Measurements from ENCODE around the gene CCNI2. TPM values are rescaled to one million over a fixed set of nuclear protein-coding genes. Genes with fewer than 3 reads are reported as not detected.

CCNI2 gene
- total RNA-seq, 1 experiment from 2014 or later = 1.7 TPM

DNA sequence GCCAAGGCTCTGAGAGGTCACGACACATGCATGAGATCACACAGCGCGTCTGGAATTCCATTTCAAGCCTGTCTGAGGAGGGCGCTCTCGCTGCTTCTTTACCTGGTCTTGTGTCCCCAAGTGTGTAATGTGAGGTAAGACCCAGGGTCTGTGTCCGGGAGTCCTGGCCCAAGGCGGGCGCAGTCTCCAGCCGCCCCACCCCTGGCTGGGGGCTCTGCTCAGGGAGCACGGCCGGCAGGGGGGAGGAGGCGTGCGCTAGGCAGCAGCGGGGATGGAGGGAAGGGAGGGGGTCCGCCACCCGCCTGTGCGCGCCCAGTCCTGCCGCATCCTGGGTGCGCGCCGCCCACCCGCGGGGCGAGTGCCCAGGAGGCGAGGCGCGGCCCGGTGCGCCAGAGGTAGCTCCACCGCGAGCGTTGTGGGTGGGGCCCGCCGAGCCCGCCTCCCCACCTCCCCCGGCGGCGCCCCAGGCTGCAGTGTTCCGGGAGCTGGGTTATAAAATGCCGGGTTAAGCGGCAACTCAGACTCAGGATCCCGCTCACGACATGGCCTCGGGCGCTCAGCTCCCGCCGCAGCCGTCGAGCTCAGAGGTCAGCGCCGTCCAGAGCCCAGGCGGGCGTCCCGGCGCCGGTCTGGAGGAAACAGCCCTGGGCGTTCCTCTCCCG, at the start of gene CCNI2 (continued):
- TF ChIP-seq ERG (CRISPR knock-in tag; IDR thresholded peaks at IDR 0.05) (no peak), MYBL2 (CRISPR knock-in tag; IDR thresholded peaks at IDR 0.05) (peak; percentile 48), FOXK1 (CRISPR knock-in tag; IDR thresholded peaks at IDR 0.05) (peak; percentile 21; the same call in 1 of the 2 replicates), TCF7 (CRISPR knock-in tag; IDR thresholded peaks at IDR 0.05; ENCODE audit: low read depth) (no peak), FOXP1 (CRISPR knock-in tag; IDR thresholded peaks at IDR 0.05; ENCODE audit: borderline replicate concordance) (no peak), AFF4 (CRISPR knock-in tag; IDR thresholded peaks at IDR 0.05; ENCODE audit: borderline replicate concordance) (no peak), SP1 (CRISPR knock-in tag; conservative IDR thresholded peaks at IDR 0.05) (peak; percentile 31), ZNF263 (CRISPR knock-in tag; IDR thresholded peaks at IDR 0.05; ENCODE audit: low read depth) (no peak), ZNF425 (CRISPR knock-in tag; conservative IDR thresholded peaks at IDR 0.05) (no peak), NR1H2 (CRISPR knock-in tag; IDR thresholded peaks at IDR 0.05) (no peak), CREM (CRISPR knock-in tag; IDR thresholded peaks at IDR 0.05) (no peak)
- TF ChIP-seq, protein P1, sequence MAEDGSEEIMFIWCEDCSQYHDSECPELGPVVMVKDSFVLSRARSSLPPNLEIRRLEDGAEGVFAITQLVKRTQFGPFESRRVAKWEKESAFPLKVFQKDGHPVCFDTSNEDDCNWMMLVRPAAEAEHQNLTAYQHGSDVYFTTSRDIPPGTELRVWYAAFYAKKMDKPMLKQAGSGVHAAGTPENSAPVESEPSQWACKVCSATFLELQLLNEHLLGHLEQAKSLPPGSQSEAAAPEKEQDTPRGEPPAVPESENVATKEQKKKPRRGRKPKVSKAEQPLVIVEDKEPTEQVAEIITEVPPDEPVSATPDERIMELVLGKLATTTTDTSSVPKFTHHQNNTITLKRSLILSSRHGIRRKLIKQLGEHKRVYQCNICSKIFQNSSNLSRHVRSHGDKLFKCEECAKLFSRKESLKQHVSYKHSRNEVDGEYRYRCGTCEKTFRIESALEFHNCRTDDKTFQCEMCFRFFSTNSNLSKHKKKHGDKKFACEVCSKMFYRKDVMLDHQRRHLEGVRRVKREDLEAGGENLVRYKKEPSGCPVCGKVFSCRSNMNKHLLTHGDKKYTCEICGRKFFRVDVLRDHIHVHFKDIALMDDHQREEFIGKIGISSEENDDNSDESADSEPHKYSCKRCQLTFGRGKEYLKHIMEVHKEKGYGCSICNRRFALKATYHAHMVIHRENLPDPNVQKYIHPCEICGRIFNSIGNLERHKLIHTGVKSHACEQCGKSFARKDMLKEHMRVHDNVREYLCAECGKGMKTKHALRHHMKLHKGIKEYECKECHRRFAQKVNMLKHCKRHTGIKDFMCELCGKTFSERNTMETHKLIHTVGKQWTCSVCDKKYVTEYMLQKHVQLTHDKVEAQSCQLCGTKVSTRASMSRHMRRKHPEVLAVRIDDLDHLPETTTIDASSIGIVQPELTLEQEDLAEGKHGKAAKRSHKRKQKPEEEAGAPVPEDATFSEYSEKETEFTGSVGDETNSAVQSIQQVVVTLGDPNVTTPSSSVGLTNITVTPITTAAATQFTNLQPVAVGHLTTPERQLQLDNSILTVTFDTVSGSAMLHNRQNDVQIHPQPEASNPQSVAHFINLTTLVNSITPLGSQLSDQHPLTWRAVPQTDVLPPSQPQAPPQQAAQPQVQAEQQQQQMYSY (CRISPR knock-in tag; IDR thresholded peaks at IDR 0.05) = no peak
- TF ChIP-seq, protein P2, sequence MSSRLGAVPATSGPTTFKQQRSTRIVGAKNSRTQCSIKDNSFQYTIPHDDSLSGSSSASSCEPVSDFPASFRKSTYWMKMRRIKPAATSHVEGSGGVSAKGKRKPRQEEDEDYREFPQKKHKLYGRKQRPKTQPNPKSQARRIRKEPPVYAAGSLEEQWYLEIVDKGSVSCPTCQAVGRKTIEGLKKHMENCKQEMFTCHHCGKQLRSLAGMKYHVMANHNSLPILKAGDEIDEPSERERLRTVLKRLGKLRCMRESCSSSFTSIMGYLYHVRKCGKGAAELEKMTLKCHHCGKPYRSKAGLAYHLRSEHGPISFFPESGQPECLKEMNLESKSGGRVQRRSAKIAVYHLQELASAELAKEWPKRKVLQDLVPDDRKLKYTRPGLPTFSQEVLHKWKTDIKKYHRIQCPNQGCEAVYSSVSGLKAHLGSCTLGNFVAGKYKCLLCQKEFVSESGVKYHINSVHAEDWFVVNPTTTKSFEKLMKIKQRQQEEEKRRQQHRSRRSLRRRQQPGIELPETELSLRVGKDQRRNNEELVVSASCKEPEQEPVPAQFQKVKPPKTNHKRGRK (CRISPR knock-in tag; IDR thresholded peaks at IDR 0.05; ENCODE audit: borderline replicate concordance) = no peak
- TF ChIP-seq, protein P3, sequence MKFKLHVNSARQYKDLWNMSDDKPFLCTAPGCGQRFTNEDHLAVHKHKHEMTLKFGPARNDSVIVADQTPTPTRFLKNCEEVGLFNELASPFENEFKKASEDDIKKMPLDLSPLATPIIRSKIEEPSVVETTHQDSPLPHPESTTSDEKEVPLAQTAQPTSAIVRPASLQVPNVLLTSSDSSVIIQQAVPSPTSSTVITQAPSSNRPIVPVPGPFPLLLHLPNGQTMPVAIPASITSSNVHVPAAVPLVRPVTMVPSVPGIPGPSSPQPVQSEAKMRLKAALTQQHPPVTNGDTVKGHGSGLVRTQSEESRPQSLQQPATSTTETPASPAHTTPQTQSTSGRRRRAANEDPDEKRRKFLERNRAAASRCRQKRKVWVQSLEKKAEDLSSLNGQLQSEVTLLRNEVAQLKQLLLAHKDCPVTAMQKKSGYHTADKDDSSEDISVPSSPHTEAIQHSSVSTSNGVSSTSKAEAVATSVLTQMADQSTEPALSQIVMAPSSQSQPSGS (CRISPR knock-in tag; IDR thresholded peaks at IDR 0.05; ENCODE audit: borderline replicate concordance, low read depth) = no peak
- TF ChIP-seq, protein P4, sequence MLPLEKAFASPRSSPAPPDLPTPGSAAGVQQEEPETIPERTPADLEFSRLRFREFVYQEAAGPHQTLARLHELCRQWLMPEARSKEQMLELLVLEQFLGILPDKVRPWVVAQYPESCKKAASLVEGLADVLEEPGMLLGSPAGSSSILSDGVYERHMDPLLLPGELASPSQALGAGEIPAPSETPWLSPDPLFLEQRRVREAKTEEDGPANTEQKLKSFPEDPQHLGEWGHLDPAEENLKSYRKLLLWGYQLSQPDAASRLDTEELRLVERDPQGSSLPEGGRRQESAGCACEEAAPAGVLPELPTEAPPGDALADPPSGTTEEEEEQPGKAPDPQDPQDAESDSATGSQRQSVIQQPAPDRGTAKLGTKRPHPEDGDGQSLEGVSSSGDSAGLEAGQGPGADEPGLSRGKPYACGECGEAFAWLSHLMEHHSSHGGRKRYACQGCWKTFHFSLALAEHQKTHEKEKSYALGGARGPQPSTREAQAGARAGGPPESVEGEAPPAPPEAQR (CRISPR knock-in tag; IDR thresholded peaks at IDR 0.05) = no peak

Measured in WTC11 (cell line).